ENCODE measurements around the gene PIK3AP1. TPM values are rescaled to one million over a fixed set of nuclear protein-coding genes. Genes with fewer than 3 reads are reported as not detected.

The PIK3AP1 gene
- total RNA-seq, 4 donors from 2014 or later = 3.1 to 15.5 (median 5.5) TPM

GRCh38 chr10:96608805-96609204 is 111.5 kb downstream of the PIK3AP1 start:
- Histone ChIP-seq H3K27ac (no peak overlapping the region), H3K4me3 (no peak overlapping the region), H3K4me1 (no peaks in the 10 kb centered on the region), H3K9me3 (no peaks in the 10 kb centered on the region), H3K27me3 (peaks cover 18% of the 10 kb centered on the region), H3K36me3 (no peaks in the 10 kb centered on the region)
- no peak for TF ChIP-seq POLR2AphosphoS5 (IDR thresholded peaks at IDR 0.05)
- no peak for TF ChIP-seq POLR2A (IDR thresholded peaks at IDR 0.05)
- no peak for TF ChIP-seq EP300 (IDR thresholded peaks at IDR 0.05)
- TF ChIP-seq, protein P1, sequence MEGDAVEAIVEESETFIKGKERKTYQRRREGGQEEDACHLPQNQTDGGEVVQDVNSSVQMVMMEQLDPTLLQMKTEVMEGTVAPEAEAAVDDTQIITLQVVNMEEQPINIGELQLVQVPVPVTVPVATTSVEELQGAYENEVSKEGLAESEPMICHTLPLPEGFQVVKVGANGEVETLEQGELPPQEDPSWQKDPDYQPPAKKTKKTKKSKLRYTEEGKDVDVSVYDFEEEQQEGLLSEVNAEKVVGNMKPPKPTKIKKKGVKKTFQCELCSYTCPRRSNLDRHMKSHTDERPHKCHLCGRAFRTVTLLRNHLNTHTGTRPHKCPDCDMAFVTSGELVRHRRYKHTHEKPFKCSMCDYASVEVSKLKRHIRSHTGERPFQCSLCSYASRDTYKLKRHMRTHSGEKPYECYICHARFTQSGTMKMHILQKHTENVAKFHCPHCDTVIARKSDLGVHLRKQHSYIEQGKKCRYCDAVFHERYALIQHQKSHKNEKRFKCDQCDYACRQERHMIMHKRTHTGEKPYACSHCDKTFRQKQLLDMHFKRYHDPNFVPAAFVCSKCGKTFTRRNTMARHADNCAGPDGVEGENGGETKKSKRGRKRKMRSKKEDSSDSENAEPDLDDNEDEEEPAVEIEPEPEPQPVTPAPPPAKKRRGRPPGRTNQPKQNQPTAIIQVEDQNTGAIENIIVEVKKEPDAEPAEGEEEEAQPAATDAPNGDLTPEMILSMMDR (IDR thresholded peaks at IDR 0.05) = no peak
- ATAC-seq = no peak
- WGBS, 2 donors (ENCODE audit: low coverage in 1 of 2) = 63 to 65% methylated on average over 3 to 5 of the region's 5 CpGs

DNA sequence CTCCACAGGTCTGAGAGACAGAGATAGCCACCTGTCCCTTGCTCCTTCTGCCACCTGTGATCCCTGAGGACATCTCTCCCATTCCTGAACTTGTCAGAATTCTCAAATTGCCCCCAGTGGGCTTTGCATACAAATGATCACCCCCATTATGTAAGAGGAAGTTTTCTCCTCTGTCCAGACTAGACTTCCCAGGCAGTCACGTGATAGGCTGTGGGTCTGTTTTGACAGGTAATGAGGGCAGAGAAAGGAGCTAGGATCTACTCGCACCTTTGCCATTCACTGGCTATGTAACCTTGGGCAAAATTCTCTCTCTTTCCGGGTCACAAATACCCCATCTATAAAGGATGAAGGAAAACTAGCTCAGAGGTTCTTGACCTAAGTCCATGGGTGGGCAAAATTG is 112.1 kb downstream of the PIK3AP1 start:
- H3K27ac ChIP-seq = no peak overlapping the region
- H3K27me3 ChIP-seq = peaks cover 18% of the 10 kb centered on the region
- TF ChIP-seq POLR2AphosphoS5 (IDR thresholded peaks at IDR 0.05) = no peak
- TF ChIP-seq EP300 (IDR thresholded peaks at IDR 0.05) = no peak
- H3K4me3 ChIP-seq = no peak overlapping the region
- WGBS, 2 donors (ENCODE audit: low coverage in 1 of 2) = 83 to 86% methylated on average over 1 to 3 of the region's 3 CpGs
- no peaks in the 10 kb centered on the region for H3K9me3 ChIP-seq
- H3K36me3 ChIP-seq = no peaks in the 10 kb centered on the region
- H3K4me1 ChIP-seq = no peaks in the 10 kb centered on the region
- ATAC-seq = no peak

GRCh38 chr10:96606946-96607345 is 113.4 kb downstream of the PIK3AP1 start:
- Histone ChIP-seq H3K27me3 (peaks cover 18% of the 10 kb centered on the region), H3K4me3 (no peak overlapping the region), H3K9me3 (no peaks in the 10 kb centered on the region), H3K4me1 (no peaks in the 10 kb centered on the region), H3K27ac (no peak overlapping the region), H3K36me3 (no peaks in the 10 kb centered on the region)
- ATAC-seq = no peak
- TF ChIP-seq, protein P1 (IDR thresholded peaks at IDR 0.05) = no peak
- TF ChIP-seq POLR2AphosphoS5 (IDR thresholded peaks at IDR 0.05) (no peak), EP300 (IDR thresholded peaks at IDR 0.05) (no peak), POLR2A (IDR thresholded peaks at IDR 0.05) (no peak)
- 70 to 89% methylated on average over 1 of the region's 1 CpG for whole genome bisulfite sequencing, 2 donors (ENCODE audit: low coverage in 1 of 2)

- Histone ChIP-seq H3K27ac (no peak overlapping the region), H3K27me3 (peaks cover 18% of the 10 kb centered on the region), H3K9me3 (no peaks in the 10 kb centered on the region), H3K4me3 (no peak overlapping the region), H3K36me3 (no peaks in the 10 kb centered on the region), H3K4me1 (no peaks in the 10 kb centered on the region)
- no peak for TF ChIP-seq POLR2A (IDR thresholded peaks at IDR 0.05)
- WGBS, 2 donors (ENCODE audit: low coverage in 1 of 2) = 83 to 92% methylated on average over 3 to 4 of the region's 4 CpGs
- ATAC-seq = no peak
Observed at GRCh38 chr10:96606216-96606615, 114.1 kb downstream of the PIK3AP1 start.

GRCh38 chr10:96600337-96600736 is 120.0 kb downstream of the PIK3AP1 start:
- Histone ChIP-seq H3K9me3 (no peaks in the 10 kb centered on the region), H3K27me3 (peaks cover 3% of the 10 kb centered on the region), H3K4me1 (no peaks in the 10 kb centered on the region), H3K27ac (no peak overlapping the region), H3K36me3 (no peaks in the 10 kb centered on the region), H3K4me3 (no peak overlapping the region)
- no peak for ATAC-seq
- 60 to 76% methylated on average over 1 to 4 of the region's 4 CpGs for WGBS, 2 donors (ENCODE audit: low coverage in 1 of 2)
- TF ChIP-seq, protein P1 (IDR thresholded peaks at IDR 0.05) = no peak
- TF ChIP-seq EP300 (IDR thresholded peaks at IDR 0.05) (no peak), POLR2A (IDR thresholded peaks at IDR 0.05) (no peak), POLR2AphosphoS5 (IDR thresholded peaks at IDR 0.05) (no peak)

- ATAC-seq = no peak
- TF ChIP-seq, protein P1 (IDR thresholded peaks at IDR 0.05) = no peak
- TF ChIP-seq EP300 (IDR thresholded peaks at IDR 0.05) (no peak), POLR2A (IDR thresholded peaks at IDR 0.05) (no peak), POLR2AphosphoS5 (IDR thresholded peaks at IDR 0.05) (no peak)
- WGBS, 2 donors (ENCODE audit: low coverage in 1 of 2) = 68 to 73% methylated on average over 2 to 4 of the region's 4 CpGs
Observed at GRCh38 chr10:96598846-96599245, 121.5 kb downstream of the PIK3AP1 start.

More at GRCh38 chr10:96598846-96599245, 121.5 kb downstream of the PIK3AP1 start:
- H3K4me1 ChIP-seq = no peaks in the 10 kb centered on the region
- no peak overlapping the region for H3K27ac ChIP-seq
- peaks cover 3% of the 10 kb centered on the region for H3K27me3 ChIP-seq
- no peak overlapping the region for H3K4me3 ChIP-seq
- no peaks in the 10 kb centered on the region for H3K9me3 ChIP-seq
- H3K36me3 ChIP-seq = no peaks in the 10 kb centered on the region

Data from gastroesophageal sphincter (tissue), 4 donors.